Left ventricle myocardium inferior (tissue), 1 donor: ENCODE data around the gene DSC3. TPM values are rescaled to one million over a fixed set of nuclear protein-coding genes. Genes with fewer than 3 reads are reported as not detected.

ENCODE experiments used
- DNase-seq: peaks from one replicate; pipeline ENCODE4 v3.0.0-alpha.2; 2020
- H3K27ac ChIP-seq: fragments of 200-600 bp; replicated peaks from 2 replicates; pipeline ENCODE4 v1.8.0; 2021
- H3K27me3 ChIP-seq: fragments of 200-600 bp; 2 replicates; pipeline ENCODE4 v1.8.0; 2021; ENCODE audit warnings: low read depth
- H3K36me3 ChIP-seq: fragments of 200-600 bp; 2 replicates; pipeline ENCODE4 v1.8.0; 2021
- H3K4me1 ChIP-seq: fragments of 200-600 bp; 2 replicates; pipeline ENCODE4 v1.8.0; 2021
- H3K4me3 ChIP-seq: fragments of 200-600 bp; 2 replicates; pipeline ENCODE4 v1.8.0; 2021; ENCODE audit warnings: mild to moderate bottlenecking, moderate library complexity
- H3K9me3 ChIP-seq: fragments of 200-600 bp; replicated peaks from 2 replicates; pipeline ENCODE4 v1.8.0; 2021
- intact Hi-C: fragments of 100-400 bp; cut with micrococcal nuclease; formaldehyde crosslinking; loops from one replicate; pipeline ENCODE4 v1.11.0; 2022
- long read RNA-seq: library from polyadenylated mRNA; unstranded; transcript quantifications from one replicate; pipeline ENCODE4 v2.0.0, GENCODE V29; 2021
- total RNA-seq: library from RNA; stranded (reverse); fragmentation: NEBNext Ultra II Directional; extraction: Animal tissue kit (Norgen Biotek cat#: 25700); gene quantifications from one replicate; pipeline ENCODE4 v1.2.1, GENCODE V29; 2021
- TF ChIP-seq, protein P1 (sequence below): fragments of 200-600 bp; IDR thresholded peaks from 2 replicates; pipeline ENCODE4 v1.8.0; 2021; ENCODE audit warnings: antibody characterized with exemption, mild to moderate bottlenecking, borderline replicate concordance
- donor health status: DM: no; HTN: yes; CAD: no; lungs with severe emphysema.

DSC3 gene
- total RNA-seq = not detected
- long read RNA-seq = 0 reads

DNA sequence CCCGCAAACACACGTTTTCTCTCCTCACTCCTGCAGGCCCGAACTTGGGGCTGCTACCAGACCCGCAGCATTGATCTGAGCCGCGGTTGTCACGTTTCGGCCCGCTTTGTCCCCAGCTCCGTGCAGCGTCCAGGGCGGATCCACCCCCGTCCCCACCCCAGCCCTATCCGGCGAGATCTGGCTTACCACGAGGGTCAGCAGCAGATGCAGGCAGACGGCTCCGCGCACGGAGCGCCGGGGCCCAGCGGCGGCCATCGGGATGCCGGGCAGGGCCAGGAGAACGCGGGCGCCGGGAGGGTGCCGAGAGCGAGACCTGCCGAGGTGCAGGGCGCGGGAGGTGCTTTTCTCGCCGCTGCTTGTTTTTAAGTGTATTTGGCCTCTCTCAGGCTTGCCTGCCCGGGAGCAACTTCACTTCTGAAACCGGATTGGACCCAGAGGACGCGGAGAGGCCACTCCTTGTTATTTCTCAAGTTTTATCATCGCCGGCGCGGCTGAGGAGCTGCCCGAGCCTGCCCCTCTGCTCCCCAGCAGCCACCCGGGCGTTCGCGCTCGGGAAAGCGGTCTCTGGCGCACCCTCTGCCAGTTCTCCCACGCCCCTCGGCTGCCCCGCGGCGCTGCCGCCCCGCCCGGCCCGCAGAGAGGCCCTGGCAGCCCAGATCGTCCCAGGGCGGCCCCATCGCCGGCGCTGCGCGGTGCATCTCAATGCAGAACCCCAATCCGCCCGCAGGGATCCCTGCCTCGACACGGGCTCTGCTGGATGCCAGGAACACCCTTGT is at the start of gene DSC3:
TSS of gene DSC3 (minus strand) at position 337 of the 776 bp plus-strand sequence. CDS start at position 255, 82 bp downstream.
- Histone ChIP-seq H3K36me3 (no peaks in the 10 kb centered on the region), H3K4me3 (peak within 1 kb of the TSS; percentile 59), H3K4me1 (peaks cover 24% of the 10 kb centered on the region), H3K9me3 (no peaks in the 10 kb centered on the region), H3K27me3 (peaks cover 89% of the 10 kb centered on the region), H3K27ac (no peak within 1 kb of the TSS)
- no peak for DNase-seq
- intact Hi-C loops = no loop called here
- TF ChIP-seq, protein P1, sequence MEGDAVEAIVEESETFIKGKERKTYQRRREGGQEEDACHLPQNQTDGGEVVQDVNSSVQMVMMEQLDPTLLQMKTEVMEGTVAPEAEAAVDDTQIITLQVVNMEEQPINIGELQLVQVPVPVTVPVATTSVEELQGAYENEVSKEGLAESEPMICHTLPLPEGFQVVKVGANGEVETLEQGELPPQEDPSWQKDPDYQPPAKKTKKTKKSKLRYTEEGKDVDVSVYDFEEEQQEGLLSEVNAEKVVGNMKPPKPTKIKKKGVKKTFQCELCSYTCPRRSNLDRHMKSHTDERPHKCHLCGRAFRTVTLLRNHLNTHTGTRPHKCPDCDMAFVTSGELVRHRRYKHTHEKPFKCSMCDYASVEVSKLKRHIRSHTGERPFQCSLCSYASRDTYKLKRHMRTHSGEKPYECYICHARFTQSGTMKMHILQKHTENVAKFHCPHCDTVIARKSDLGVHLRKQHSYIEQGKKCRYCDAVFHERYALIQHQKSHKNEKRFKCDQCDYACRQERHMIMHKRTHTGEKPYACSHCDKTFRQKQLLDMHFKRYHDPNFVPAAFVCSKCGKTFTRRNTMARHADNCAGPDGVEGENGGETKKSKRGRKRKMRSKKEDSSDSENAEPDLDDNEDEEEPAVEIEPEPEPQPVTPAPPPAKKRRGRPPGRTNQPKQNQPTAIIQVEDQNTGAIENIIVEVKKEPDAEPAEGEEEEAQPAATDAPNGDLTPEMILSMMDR = no peak

DNA sequence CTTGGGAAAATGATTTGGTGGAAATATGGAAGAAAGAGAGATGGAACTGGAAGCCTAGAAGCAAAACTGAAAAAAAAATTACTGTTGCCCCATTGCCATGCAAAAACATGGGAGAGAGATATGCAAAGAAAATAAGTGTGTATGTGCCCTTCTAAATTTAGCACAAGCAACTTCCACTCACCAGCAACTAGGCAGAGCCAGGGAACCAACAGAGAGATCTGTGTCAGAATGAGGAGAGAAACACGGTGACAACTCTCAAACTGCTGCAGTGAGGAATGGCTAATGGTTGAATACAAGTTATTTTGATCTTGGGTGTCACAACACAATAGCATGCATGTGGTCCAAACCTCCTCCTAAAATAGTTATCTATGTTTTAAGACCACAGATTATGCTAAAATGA is 48.8 kb upstream of the DSC3 start:
- no peak for DNase-seq
- peak overlapping the region; percentile 37 for H3K4me3 ChIP-seq
- H3K27me3 ChIP-seq = no peaks in the 10 kb centered on the region
- intact Hi-C loops = no loop called here
- peaks cover 6% of the 10 kb centered on the region for H3K4me1 ChIP-seq
- TF ChIP-seq, protein P1 = no peak
- H3K36me3 ChIP-seq = peaks cover 20% of the 10 kb centered on the region
- H3K27ac ChIP-seq = peak overlapping the region; percentile 70
- H3K9me3 ChIP-seq = no peaks in the 10 kb centered on the region

DNA sequence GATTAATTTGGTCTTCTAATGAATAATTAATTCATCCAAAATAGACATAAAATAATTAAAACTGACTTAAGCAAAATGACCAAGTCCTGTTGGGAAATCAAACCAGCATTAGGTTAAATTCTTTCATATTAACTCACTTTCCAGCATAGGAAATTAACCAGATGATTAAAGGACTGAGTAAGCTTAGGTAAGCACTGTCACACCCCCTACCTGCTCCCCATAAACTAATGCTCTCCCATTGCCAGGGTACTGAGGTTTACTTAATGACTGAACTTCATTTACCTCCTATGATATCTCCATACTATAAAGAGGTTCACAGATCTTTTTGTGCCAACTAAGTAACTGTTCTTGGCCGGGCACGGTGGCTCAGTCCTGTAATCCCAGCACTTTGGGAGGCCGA is 46.0 kb upstream of the DSC3 start:
- Histone ChIP-seq H3K27me3 (no peaks in the 10 kb centered on the region), H3K36me3 (peaks cover 26% of the 10 kb centered on the region), H3K27ac (no peak overlapping the region), H3K4me1 (peaks cover 6% of the 10 kb centered on the region), H3K9me3 (no peaks in the 10 kb centered on the region), H3K4me3 (no peak overlapping the region)
- no peak for DNase-seq
- TF ChIP-seq, protein P1 = no peak
- intact Hi-C loops = no loop called here

GRCh38 chr18:31079973-31080372 is 37.4 kb upstream of the DSC3 start:
- Histone ChIP-seq H3K27ac (no peak overlapping the region), H3K27me3 (no peaks in the 10 kb centered on the region), H3K4me1 (no peaks in the 10 kb centered on the region), H3K36me3 (peaks cover 37% of the 10 kb centered on the region), H3K4me3 (no peak overlapping the region), H3K9me3 (peaks cover 8% of the 10 kb centered on the region)
- intact Hi-C loops = loop anchor here (10.0 kb wide), 1 partner anchor 65 kb away; no protein-coding TSS in a partner anchor
- DNase-seq = no peak
- TF ChIP-seq, protein P1 = no peak

- TF ChIP-seq, protein P1 = no peak
- Histone ChIP-seq H3K4me1 (no peaks in the 10 kb centered on the region), H3K9me3 (peaks cover 8% of the 10 kb centered on the region), H3K36me3 (peaks cover 45% of the 10 kb centered on the region), H3K27ac (no peak overlapping the region), H3K27me3 (no peaks in the 10 kb centered on the region), H3K4me3 (no peak overlapping the region)
- DNase-seq = no peak
- intact Hi-C loops = loop anchor here (10.0 kb wide), 1 partner anchor 63 kb away; no protein-coding TSS in a partner anchor
These were observed 35.3 kb upstream of the DSC3 start for GRCh38 chr18:31077878-31078277.
